Adrenal gland (tissue), 12 donors: ENCODE measurements around the gene CNOT10. TPM values are rescaled to one million over a fixed set of nuclear protein-coding genes. Genes with fewer than 3 reads are reported as not detected.

Experiments used
- DNase-seq, 7 donors: peaks; one replicate each; pipeline ENCODE4 v3.0.0-alpha.2; 2019 to 2020
- H3K27ac ChIP-seq, 5 donors: fragments of 200-600 bp; sonication (generic) in 4 of 5; 1 replicate in 3 of 5; 2 replicates in 2 of 5; pipeline versions ENCODE4 v1.5.1 to v1.8.0; 2016 to 2020; ENCODE audit warnings: mild to moderate bottlenecking in 1 of 5
- H3K27me3 ChIP-seq: fragments of 200-600 bp; 2 replicates; pipeline ENCODE4 v1.8.0; 2021
- H3K36me3 ChIP-seq, 2 donors: fragments of 200-600 bp; replicated peaks in 1 of 2; 1 replicate in 1 of 2; 2 replicates in 1 of 2; pipeline versions ENCODE4 v1.5.1 to v1.8.0; 2018 to 2022
- H3K4me1 ChIP-seq, 2 donors: fragments of 200-600 bp; replicated peaks in 1 of 2; 1 replicate in 1 of 2; 2 replicates in 1 of 2; pipeline versions ENCODE4 v1.5.1 to v1.8.0; 2018 to 2021
- H3K4me3 ChIP-seq, 4 donors: fragments of 200-600 bp; sonication (generic) in 3 of 4; one replicate each; pipeline ENCODE4 v1.5.1; 2016 to 2018
- H3K9me3 ChIP-seq, 3 donors: fragments of 200-600 bp; sonication (generic) in 1 of 3; replicated peaks in 1 of 3; 1 replicate in 2 of 3; 2 replicates in 1 of 3; pipeline versions ENCODE4 v1.5.1 to v1.8.0; 2016 to 2021
- CTCF ChIP-seq, 6 experiments: fragments of 450-650 bp in 4 of 6; fragments of 200-600 bp in 2 of 6; sonication (generic) in 1 of 6; IDR thresholded peaks; 1 replicate in 5 of 6; 2 replicates in 1 of 6; pipeline versions ENCODE4 v1.5.1 to v1.8.0; 2016 to 2021; ENCODE audit warnings: antibody characterized with exemption in 6 of 6, mild to moderate bottlenecking in 2 of 6, moderate library complexity in 1 of 6
- POLR2A ChIP-seq, 2 donors: fragments of 450-650 bp; IDR thresholded peaks; one replicate each; pipeline ENCODE4 v1.6.1; 2017; ENCODE audit warnings: antibody characterized with exemption in 2 of 2, mild to moderate bottlenecking in 2 of 2, moderate library complexity in 1 of 2
- WGBS, 4 donors: extraction: QIAGEN DNeasy Blood & Tissue Kit in 2 of 4; methylation state at CpG; one replicate each; pipeline versions ENCODE4 v1.1.5 to v1.1.7; 2013 to 2017; 5-methylcytosine and 5-hydroxymethylcytosine counted together
- intact Hi-C, 2 donors: fragments of 100-400 bp; cut with DNase I; formaldehyde crosslinking; loops; one replicate each; pipeline versions ENCODE4 v1.14.1 to v1.15.0; 2022 to 2023
- polyA plus RNA-seq, 3 donors: library from polyadenylated mRNA; stranded (reverse); fragments of 200-250 nt in 2 of 3; fragments of 350-450 nt in 1 of 3; fragmentation: Illumina TruSeq in 1 of 3; extraction: RNeasy Lipid Tissue Mini Kit (QIAGEN cat#74804) in 1 of 3; gene quantifications; one replicate each; pipeline ENCODE4 v1.2.3, GENCODE V29; 2013 to 2014
- total RNA-seq, 9 donors: library from RNA; depleted of rRNA in 4 of 9; stranded (reverse); fragments of >200 nt in 4 of 9; fragments of 120-200 nt in 1 of 9; fragmentation: NEBNext Ultra II Directional in 1 of 9; extraction: Animal tissue kit (Norgen Biotek cat#: 25700) in 1 of 9; gene quantifications; one replicate each; pipeline versions ENCODE4 v1.1.0 to v1.2.4, GENCODE V29; 2013 to 2023
- donor health status: healthy with polysubstance abuse.
- donor health status: Bipolar disorder and iron deficiency.
- donor health status: DM: yes; HTN: yes; CAD: no.
- donor health status: DM: no; HTN: no; CAD: no.
- donor health status: DM: no; HTN: no; CAD: no.
- donor health status: DM: yes; HTN: yes; CAD: no.

The CNOT10 gene
- total and polyA plus RNA-seq, 12 donors, result 15.3 to 32.1 (median 25.5) TPM

DNA sequence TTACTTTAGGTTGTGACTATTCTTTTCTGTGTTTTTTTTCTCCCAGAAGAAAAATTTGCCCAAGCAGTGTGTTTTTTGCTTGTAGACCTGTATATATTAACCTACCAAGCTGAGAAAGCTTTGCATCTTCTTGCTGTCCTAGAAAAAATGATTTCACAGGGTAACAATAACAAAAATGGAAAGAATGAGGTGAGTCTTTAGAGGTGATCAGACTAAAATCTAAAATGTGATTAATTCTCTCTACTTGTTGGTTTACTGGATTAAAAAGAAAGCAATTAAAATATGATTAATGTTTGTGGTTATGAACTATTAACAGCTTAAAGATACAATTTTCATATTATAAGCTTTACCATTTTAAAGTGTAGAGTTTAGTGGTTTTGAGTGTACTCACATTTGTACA, 28.2 kb downstream of the CNOT10 start:
- no peaks in the 10 kb centered on the region for H3K9me3 ChIP-seq
- H3K27me3 ChIP-seq, result no peaks in the 10 kb centered on the region
- H3K27ac ChIP-seq, result no peak overlapping the region
- H3K4me1 ChIP-seq, result no peaks in the 10 kb centered on the region
- no peak for DNase-seq
- H3K36me3 ChIP-seq, result peaks cover 0 to 14% of the 10 kb centered on the region in 2 donors
- intact Hi-C loops, result no loop called here
- no peak for TF ChIP-seq POLR2A (IDR thresholded peaks at IDR 0.05)
- TF ChIP-seq CTCF (IDR thresholded peaks at IDR 0.05), result no peak
- H3K4me3 ChIP-seq, result no peak overlapping the region

GRCh38 chr3:32719335-32719734, 34.3 kb downstream of the CNOT10 start:
- no peaks in the 10 kb centered on the region for H3K9me3 ChIP-seq
- intact Hi-C loops, result no loop called here
- H3K36me3 ChIP-seq, result peaks cover 0 to 24% of the 10 kb centered on the region in 2 donors
- H3K27ac ChIP-seq, result no peak overlapping the region
- no peaks in the 10 kb centered on the region for H3K27me3 ChIP-seq
- TF ChIP-seq CTCF (IDR thresholded peaks at IDR 0.05) (no peak), POLR2A (IDR thresholded peaks at IDR 0.05) (no peak)
- WGBS, 4 donors, result 88 to 99% (median 95%) methylated on average over 5 of the region's 5 CpGs
- H3K4me3 ChIP-seq, result no peak overlapping the region
- no peaks in the 10 kb centered on the region for H3K4me1 ChIP-seq
- no peak for DNase-seq

DNA sequence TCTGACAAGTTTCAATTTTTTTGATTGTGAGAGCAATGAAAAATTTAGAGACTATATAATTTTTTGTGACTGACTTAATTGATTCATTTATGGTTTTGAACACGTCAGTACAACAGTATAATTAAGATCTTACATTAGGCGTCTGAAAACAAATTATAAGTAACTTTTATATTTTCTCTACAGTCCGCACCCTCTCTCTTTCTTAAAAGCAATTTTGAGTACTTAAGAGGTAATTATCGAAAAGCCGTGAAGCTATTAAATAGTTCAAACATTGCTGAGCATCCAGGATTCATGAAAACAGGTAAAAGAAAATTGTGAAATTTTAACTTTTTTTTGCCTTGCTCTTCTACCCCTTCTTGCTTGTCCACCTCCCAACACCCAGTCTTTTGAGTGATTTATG, 34.9 kb downstream of the CNOT10 start:
- no peak overlapping the region for H3K27ac ChIP-seq
- DNase-seq, result no peak
- H3K36me3 ChIP-seq, result peaks cover 0 to 24% of the 10 kb centered on the region in 2 donors
- H3K27me3 ChIP-seq, result no peaks in the 10 kb centered on the region
- intact Hi-C loops, result no loop called here
- 96 to 97% (median 97%) methylated on average over 5 of the region's 5 CpGs for WGBS, 4 donors
- no peaks in the 10 kb centered on the region for H3K9me3 ChIP-seq
- no peaks in the 10 kb centered on the region for H3K4me1 ChIP-seq
- no peak overlapping the region for H3K4me3 ChIP-seq
- TF ChIP-seq POLR2A (IDR thresholded peaks at IDR 0.05) (no peak), CTCF (IDR thresholded peaks at IDR 0.05) (no peak)

- Histone ChIP-seq H3K36me3 (peaks cover 0 to 27% of the 10 kb centered on the region in 2 donors), H3K27ac (no peak overlapping the region), H3K4me3 (no peak overlapping the region), H3K27me3 (no peaks in the 10 kb centered on the region), H3K4me1 (no peaks in the 10 kb centered on the region), H3K9me3 (no peaks in the 10 kb centered on the region)
- intact Hi-C loops, result no loop called here
- DNase-seq, result no peak
- TF ChIP-seq CTCF (IDR thresholded peaks at IDR 0.05), result no peak
- no peak for TF ChIP-seq POLR2A (IDR thresholded peaks at IDR 0.05)
Observed at GRCh38 chr3:32725721-32726120, 40.7 kb downstream of the CNOT10 start.
